Thyroid gland (tissue), 4 donors: ENCODE measurements around the gene CH25H.

Experiments used
- CTCF ChIP-seq, 6 experiments: fragments of 200-600 bp in 3 of 6; fragments of 450-650 bp in 3 of 6; sonication (generic) in 3 of 6; IDR thresholded peaks; one replicate each; pipeline ENCODE4 v1.5.1; 2016 to 2019; ENCODE audit warnings: antibody characterized with exemption in 6 of 6, mild to moderate bottlenecking in 2 of 6, inconsistent platforms in 1 of 6, moderate library complexity in 1 of 6
- POLR2A ChIP-seq, 2 donors: fragments of 450-650 bp; IDR thresholded peaks; one replicate each; pipeline ENCODE4 v1.6.1; 2017; ENCODE audit warnings: antibody characterized with exemption in 2 of 2, mild to moderate bottlenecking in 2 of 2, moderate library complexity in 1 of 2

GRCh38 chr10:89252225-89252585, 45.1 kb upstream of the CH25H start:
- TF ChIP-seq CTCF (IDR thresholded peaks at IDR 0.05) (no peak), POLR2A (IDR thresholded peaks at IDR 0.05) (no peak)
